Prostate gland (tissue), 2 donors: ENCODE measurements around the gene CNTNAP2. TPM values are rescaled to one million over a fixed set of nuclear protein-coding genes. Genes with fewer than 3 reads are reported as not detected.

Experiments
- DNase-seq: peaks from one replicate; pipeline ENCODE4 v3.0.0-alpha.2; 2019; ENCODE audit warnings: low spot score
- H3K27ac ChIP-seq, 2 donors: fragments of 200-600 bp; sonication (generic); 2 replicates each; pipeline ENCODE4 v1.5.1; 2017 to 2019
- H3K27me3 ChIP-seq: fragments of 200-600 bp; sonication (generic); replicated peaks from 2 replicates; pipeline ENCODE4 v1.5.1; 2019; ENCODE audit not compliant: insufficient read depth
- H3K36me3 ChIP-seq, 2 donors: fragments of 200-600 bp; sonication (generic); 1 replicate in 1 of 2; 2 replicates in 1 of 2; pipeline versions ENCODE4 v1.5.1 to v1.8.1; 2017 to 2019
- H3K4me1 ChIP-seq: fragments of 200-600 bp; sonication (generic); replicated peaks from 2 replicates; pipeline ENCODE4 v1.5.1; 2019
- H3K4me3 ChIP-seq, 2 donors: fragments of 200-600 bp; sonication (generic); 2 replicates each; pipeline ENCODE4 v1.5.1; 2017 to 2019
- H3K9me3 ChIP-seq: fragments of 200-600 bp; sonication (generic); 2 replicates; pipeline ENCODE4 v1.5.1; 2017
- POLR2A ChIP-seq: fragments of 450-650 bp; IDR thresholded peaks from one replicate; pipeline ENCODE4 v1.6.1; 2016; ENCODE audit warnings: antibody characterized with exemption, mild to moderate bottlenecking
- POLR2AphosphoS5 ChIP-seq: sonication (generic); formaldehyde crosslinking; IDR thresholded peaks from one replicate; pipeline ENCODE4 v1.6.1; 2017; ENCODE audit warnings: antibody characterized with exemption
- WGBS: methylation state at CpG from one replicate; pipeline ENCODE4 v1.1.5; 2018; 5-methylcytosine and 5-hydroxymethylcytosine counted together
- intact Hi-C: fragments of 100-400 bp; cut with DNase I; formaldehyde crosslinking; loops from one replicate; pipeline ENCODE4 v1.14.2; 2022
- total RNA-seq, 2 donors: library from RNA; depleted of rRNA; stranded (reverse); fragments of >200 nt; gene quantifications; one replicate each; pipeline ENCODE4 v1.1.0, GENCODE V29; 2016
- TF ChIP-seq, protein P1 (sequence below), 4 experiments: fragments of 200-600 bp in 2 of 4; fragments of 450-650 bp in 2 of 4; sonication (generic) in 2 of 4; IDR thresholded peaks; 1 replicate in 3 of 4; 2 replicates in 1 of 4; pipeline ENCODE4 v1.5.1; 2016 to 2019; ENCODE audit warnings: antibody characterized with exemption in 4 of 4, mild to moderate bottlenecking in 2 of 4, moderate library complexity in 2 of 4

Gene CNTNAP2
- total RNA-seq, 2 donors from 2014 or later = 10.6 to 43.7 TPM

DNA sequence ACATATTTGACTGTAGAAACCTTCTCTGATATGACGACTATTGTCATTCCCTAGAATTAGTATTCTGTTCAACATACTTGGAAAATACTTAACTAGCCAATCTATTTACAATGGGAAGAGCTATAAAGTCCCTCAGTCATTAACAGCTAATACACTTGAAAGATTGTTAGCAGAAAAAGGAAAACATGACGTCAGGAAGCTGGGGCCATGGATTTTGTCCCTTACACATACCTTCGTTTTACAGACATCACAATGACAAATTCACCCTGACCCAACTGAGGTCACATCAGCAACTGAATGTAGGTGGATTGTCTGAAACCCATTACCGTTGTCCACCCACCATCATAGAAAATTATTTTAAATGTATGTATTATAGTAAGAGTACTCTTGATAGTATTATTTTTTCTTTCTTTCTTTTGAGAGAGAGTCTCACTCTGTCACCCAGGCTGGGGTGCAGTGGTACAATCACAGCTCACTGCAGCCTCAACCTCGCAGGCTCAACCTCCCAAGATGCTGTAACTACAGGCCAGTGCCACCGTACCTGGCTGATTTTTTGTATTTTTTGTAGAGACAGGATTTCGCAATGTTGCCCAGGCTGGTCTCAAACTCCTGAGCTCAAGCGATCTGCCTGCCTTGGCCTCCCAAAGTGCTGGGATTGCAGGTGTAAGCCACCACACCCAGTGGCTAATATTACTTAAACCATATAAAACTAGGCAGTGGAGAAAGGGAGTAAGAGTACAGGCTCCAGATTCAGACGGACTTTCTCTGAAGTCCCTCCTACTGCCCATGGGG lies 1977.0 kb downstream of the CNTNAP2 start:
- H3K4me1 ChIP-seq = no peaks in the 10 kb centered on the region
- no peak overlapping the region for H3K4me3 ChIP-seq
- intact Hi-C loops = no loop called here
- TF ChIP-seq POLR2AphosphoS5 = no peak
- no peak overlapping the region for H3K27ac ChIP-seq
- no peaks in the 10 kb centered on the region for H3K27me3 ChIP-seq
- H3K36me3 ChIP-seq = no peaks in the 10 kb centered on the region
- WGBS = 84% methylated on average over 9 of the region's 9 CpGs
- no peak for DNase-seq
- H3K9me3 ChIP-seq = no peaks in the 10 kb centered on the region

DNA sequence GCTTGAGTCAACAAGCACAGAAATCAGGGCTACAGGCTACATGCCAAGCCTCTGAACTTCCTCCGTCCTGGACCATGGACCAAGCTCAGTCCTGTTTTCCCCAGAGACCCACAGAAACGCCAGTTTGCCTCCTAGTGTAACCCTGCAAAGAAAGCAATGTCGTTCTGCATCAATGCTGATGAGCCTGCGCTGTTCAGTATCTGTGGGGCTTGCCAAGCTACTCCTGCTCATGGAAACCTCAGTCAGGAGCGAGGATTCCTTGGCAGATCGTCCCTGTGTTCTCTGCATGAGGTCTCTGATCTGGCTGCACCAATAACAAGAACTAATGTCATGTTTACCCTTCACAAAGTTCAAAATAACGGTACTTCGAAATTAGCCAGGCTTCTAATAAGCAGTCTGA lies 1978.5 kb downstream of the CNTNAP2 start:
- no peak for DNase-seq
- Histone ChIP-seq H3K36me3 (no peaks in the 10 kb centered on the region), H3K27me3 (no peaks in the 10 kb centered on the region), H3K27ac (no peak overlapping the region), H3K4me1 (no peaks in the 10 kb centered on the region), H3K9me3 (no peaks in the 10 kb centered on the region), H3K4me3 (no peak overlapping the region)
- intact Hi-C loops = no loop called here
- WGBS = 26% methylated on average over 8 of the region's 8 CpGs
- TF ChIP-seq, protein P1, sequence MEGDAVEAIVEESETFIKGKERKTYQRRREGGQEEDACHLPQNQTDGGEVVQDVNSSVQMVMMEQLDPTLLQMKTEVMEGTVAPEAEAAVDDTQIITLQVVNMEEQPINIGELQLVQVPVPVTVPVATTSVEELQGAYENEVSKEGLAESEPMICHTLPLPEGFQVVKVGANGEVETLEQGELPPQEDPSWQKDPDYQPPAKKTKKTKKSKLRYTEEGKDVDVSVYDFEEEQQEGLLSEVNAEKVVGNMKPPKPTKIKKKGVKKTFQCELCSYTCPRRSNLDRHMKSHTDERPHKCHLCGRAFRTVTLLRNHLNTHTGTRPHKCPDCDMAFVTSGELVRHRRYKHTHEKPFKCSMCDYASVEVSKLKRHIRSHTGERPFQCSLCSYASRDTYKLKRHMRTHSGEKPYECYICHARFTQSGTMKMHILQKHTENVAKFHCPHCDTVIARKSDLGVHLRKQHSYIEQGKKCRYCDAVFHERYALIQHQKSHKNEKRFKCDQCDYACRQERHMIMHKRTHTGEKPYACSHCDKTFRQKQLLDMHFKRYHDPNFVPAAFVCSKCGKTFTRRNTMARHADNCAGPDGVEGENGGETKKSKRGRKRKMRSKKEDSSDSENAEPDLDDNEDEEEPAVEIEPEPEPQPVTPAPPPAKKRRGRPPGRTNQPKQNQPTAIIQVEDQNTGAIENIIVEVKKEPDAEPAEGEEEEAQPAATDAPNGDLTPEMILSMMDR (IDR thresholded peaks at IDR 0.05) = no peak
- TF ChIP-seq POLR2AphosphoS5 = peak; percentile 14

DNA sequence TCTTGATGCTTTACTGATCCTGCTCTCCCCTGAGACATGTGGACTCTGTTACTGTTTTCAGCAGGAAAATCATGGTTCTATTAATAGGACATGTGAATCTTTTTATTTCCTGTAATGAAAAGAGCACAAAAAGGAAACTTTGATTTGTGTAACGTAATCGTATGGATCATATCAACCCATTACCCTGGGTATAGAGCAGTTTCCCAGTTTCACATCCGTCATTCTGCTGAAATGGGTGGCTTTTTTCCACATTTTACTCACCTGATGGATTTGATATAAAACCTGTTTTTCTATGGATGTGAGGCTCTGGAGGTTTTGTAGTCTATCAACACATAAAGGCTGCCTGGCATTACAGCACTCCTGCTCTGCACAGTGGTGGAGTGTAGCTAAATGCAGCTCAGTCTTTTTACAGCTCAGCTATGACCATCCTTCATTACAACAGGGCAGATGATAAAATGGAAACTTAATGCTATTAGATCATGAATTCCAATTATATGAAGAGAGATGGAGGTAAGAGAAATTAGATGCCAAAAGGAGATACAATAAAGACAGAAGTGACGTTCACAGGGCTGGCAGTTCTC lies 1987.6 kb downstream of the CNTNAP2 start:
- no peak overlapping the region for H3K4me3 ChIP-seq
- TF ChIP-seq, protein P1 (IDR thresholded peaks at IDR 0.05) = no peak
- TF ChIP-seq POLR2AphosphoS5 (no peak), POLR2A (no peak)
- H3K9me3 ChIP-seq = no peaks in the 10 kb centered on the region
- intact Hi-C loops = no loop called here
- H3K27me3 ChIP-seq = no peaks in the 10 kb centered on the region
- no peaks in the 10 kb centered on the region for H3K4me1 ChIP-seq
- no peaks in the 10 kb centered on the region for H3K36me3 ChIP-seq
- DNase-seq = no peak
- no peak overlapping the region for H3K27ac ChIP-seq
- WGBS = 74% methylated on average over 4 of the region's 4 CpGs

DNA sequence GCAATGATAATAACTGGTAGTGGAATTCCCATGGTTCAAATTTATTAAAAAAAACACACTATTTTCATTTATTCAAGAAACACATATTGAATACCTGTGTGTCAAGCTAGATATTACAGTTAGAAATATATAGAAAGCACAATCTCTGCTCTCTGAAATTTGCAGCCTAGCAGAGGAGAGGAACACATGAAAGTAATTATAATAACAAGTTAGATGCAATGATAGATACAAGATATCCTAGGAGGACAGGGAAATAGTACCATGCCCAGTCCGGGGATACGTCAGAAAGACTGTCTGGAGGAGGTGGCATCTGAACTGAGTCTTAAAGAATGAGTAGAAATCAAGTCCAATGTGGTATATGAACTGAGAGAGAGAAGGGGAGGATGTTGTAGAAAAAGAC lies 1988.3 kb downstream of the CNTNAP2 start:
- Histone ChIP-seq H3K9me3 (no peaks in the 10 kb centered on the region), H3K27me3 (no peaks in the 10 kb centered on the region), H3K4me1 (no peaks in the 10 kb centered on the region), H3K27ac (no peak overlapping the region), H3K36me3 (no peaks in the 10 kb centered on the region), H3K4me3 (no peak overlapping the region)
- TF ChIP-seq, protein P1 (IDR thresholded peaks at IDR 0.05) = no peak
- TF ChIP-seq POLR2AphosphoS5 (no peak), POLR2A (no peak)
- DNase-seq = no peak
- intact Hi-C loops = no loop called here
- 100% methylated on average over 2 of the region's 2 CpGs for WGBS

DNA sequence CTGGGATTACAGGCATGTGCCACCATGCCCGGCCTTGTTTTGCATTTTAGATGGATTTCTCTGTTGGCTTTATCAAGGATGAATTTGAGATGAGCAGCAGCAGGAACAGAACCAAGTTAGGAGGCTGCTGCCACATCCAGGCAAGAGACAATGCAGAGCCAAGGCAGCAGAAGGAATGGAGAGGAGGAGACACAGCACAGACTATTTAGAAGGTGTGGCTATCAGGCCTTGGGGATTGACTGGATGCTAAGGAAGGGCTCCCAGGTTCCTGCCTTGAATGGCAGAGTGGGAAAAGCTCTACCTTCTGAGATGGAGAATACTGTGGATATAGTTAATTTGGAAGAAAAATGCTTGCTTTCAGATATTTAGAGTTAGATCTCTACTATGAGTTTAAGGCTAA lies 1989.3 kb downstream of the CNTNAP2 start:
- H3K36me3 ChIP-seq = no peaks in the 10 kb centered on the region
- no peaks in the 10 kb centered on the region for H3K4me1 ChIP-seq
- intact Hi-C loops = no loop called here
- no peaks in the 10 kb centered on the region for H3K27me3 ChIP-seq
- DNase-seq = no peak
- no peaks in the 10 kb centered on the region for H3K9me3 ChIP-seq
- TF ChIP-seq, protein P1 (IDR thresholded peaks at IDR 0.05) = no peak
- no peak overlapping the region for H3K4me3 ChIP-seq
- WGBS = 88% methylated on average over 1 of the region's 1 CpG
- H3K27ac ChIP-seq = no peak overlapping the region
